ENCODE measurements around the gene GPR143.

GPR143 gene

GRCh38 chrX:9747644-9748043 is 18.0 kb downstream of the GPR143 start:
- Histone ChIP-seq H3K36me3 (ENCODE audit: control insufficient read depth in 1 of 2, insufficient read depth in 2 of 2, low read depth in 1 of 2, low read length in 2 of 2) (no peaks in the 10 kb centered on the region), H3K14ac (ENCODE audit: low read length in 2 of 2) (no peak overlapping the region), H3K23ac (ENCODE audit: low read length in 2 of 2) (no peak overlapping the region), H3K4me3 (ENCODE audit: insufficient read depth in 1 of 2, low read depth in 1 of 2, low read length in 2 of 2) (no peak overlapping the region), H3K4ac (ENCODE audit: low read depth in 1 of 2, low read length in 2 of 2) (no peak overlapping the region), H3K27me3 (ENCODE audit: control insufficient read depth in 1 of 2, insufficient read depth in 1 of 2, low read length in 2 of 2) (no peaks in the 10 kb centered on the region), H2BK15ac (ENCODE audit: low read depth, poor library complexity, severe bottlenecking) (no peak overlapping the region), H2BK120ac (ENCODE audit: low read depth, low read length) (no peak overlapping the region), H3K4me1 (ENCODE audit: control insufficient read depth, insufficient read depth, low read depth, low read length) (peaks cover 5% of the 10 kb centered on the region), H2BK12ac (ENCODE audit: low read length in 2 of 2) (no peak overlapping the region), H3K9ac (ENCODE audit: low read length) (no peak overlapping the region), H3K18ac (ENCODE audit: low read depth in 1 of 2, low read length in 2 of 2) (no peak overlapping the region), H4K8ac (ENCODE audit: low read length) (no peak overlapping the region), H2AFZ (ENCODE audit: low read depth, low read length) (no peak overlapping the region), H4K91ac (ENCODE audit: low read length) (no peak overlapping the region), H3K4me2 (ENCODE audit: low read length, poor library complexity, severe bottlenecking) (no peak overlapping the region), H3K79me1 (replicated peaks; ENCODE audit: low read length, poor library complexity, severe bottlenecking) (no peaks in the 10 kb centered on the region), H3K9me3 (ENCODE audit: control insufficient read depth, low read length) (no peaks in the 10 kb centered on the region), H3K27ac (ENCODE audit: low read length, poor library complexity, severe bottlenecking) (no peak overlapping the region), H2AK5ac (ENCODE audit: low read length, severe bottlenecking) (no peak overlapping the region), H2BK5ac (ENCODE audit: low read depth, low read length, poor library complexity, severe bottlenecking) (no peak overlapping the region)
- peak; percentile 34 for DNase-seq
- no CpG with 5 or more reads among the region's 4 CpGs for WGBS

- peaks cover 5% of the 10 kb centered on the region for H3K4me1 ChIP-seq (ENCODE audit: control insufficient read depth, insufficient read depth, low read depth, low read length)
- H2BK15ac ChIP-seq (ENCODE audit: low read depth, poor library complexity, severe bottlenecking) = no peak overlapping the region
- no peak overlapping the region for H3K23ac ChIP-seq (ENCODE audit: low read length in 2 of 2)
- H2AFZ ChIP-seq (ENCODE audit: low read depth, low read length) = no peak overlapping the region
- WGBS = 0% methylated on average over 1 of the region's 3 CpGs
- no peaks in the 10 kb centered on the region for H3K36me3 ChIP-seq (ENCODE audit: control insufficient read depth in 1 of 2, insufficient read depth in 2 of 2, low read depth in 1 of 2, low read length in 2 of 2)
- no peak overlapping the region for H4K8ac ChIP-seq (ENCODE audit: low read length)
- H3K18ac ChIP-seq (ENCODE audit: low read depth in 1 of 2, low read length in 2 of 2) = no peak overlapping the region
- H3K4me3 ChIP-seq (ENCODE audit: insufficient read depth in 1 of 2, low read depth in 1 of 2, low read length in 2 of 2) = no peak overlapping the region
- H3K9ac ChIP-seq (ENCODE audit: low read length) = no peak overlapping the region
- no peak overlapping the region for H2AK5ac ChIP-seq (ENCODE audit: low read length, severe bottlenecking)
- H3K27ac ChIP-seq (ENCODE audit: low read length, poor library complexity, severe bottlenecking) = peak overlapping the region; percentile 78
- H2BK5ac ChIP-seq (ENCODE audit: low read depth, low read length, poor library complexity, severe bottlenecking) = no peak overlapping the region
- no peak overlapping the region for H2BK120ac ChIP-seq (ENCODE audit: low read depth, low read length)
- peak overlapping the region; percentile 48 for H4K91ac ChIP-seq (ENCODE audit: low read length)
- H3K9me3 ChIP-seq (ENCODE audit: control insufficient read depth, low read length) = no peaks in the 10 kb centered on the region
- peak overlapping the region; percentile 38 to 52 for H2BK12ac ChIP-seq (ENCODE audit: low read length in 2 of 2)
- peak; percentile 91 for DNase-seq
- no peaks in the 10 kb centered on the region for H3K79me1 ChIP-seq (replicated peaks; ENCODE audit: low read length, poor library complexity, severe bottlenecking)
- H3K27me3 ChIP-seq (ENCODE audit: control insufficient read depth in 1 of 2, insufficient read depth in 1 of 2, low read length in 2 of 2) = no peaks in the 10 kb centered on the region
- H3K4ac ChIP-seq (ENCODE audit: low read depth in 1 of 2, low read length in 2 of 2) = peak overlapping the region in 1 of 2 experiments; percentile 5
- no peak overlapping the region for H3K4me2 ChIP-seq (ENCODE audit: low read length, poor library complexity, severe bottlenecking)
- H3K14ac ChIP-seq (ENCODE audit: low read length in 2 of 2) = no peak overlapping the region
Measured at GRCh38 chrX:9746148-9746888, 19.3 kb downstream of the GPR143 start.

DNA sequence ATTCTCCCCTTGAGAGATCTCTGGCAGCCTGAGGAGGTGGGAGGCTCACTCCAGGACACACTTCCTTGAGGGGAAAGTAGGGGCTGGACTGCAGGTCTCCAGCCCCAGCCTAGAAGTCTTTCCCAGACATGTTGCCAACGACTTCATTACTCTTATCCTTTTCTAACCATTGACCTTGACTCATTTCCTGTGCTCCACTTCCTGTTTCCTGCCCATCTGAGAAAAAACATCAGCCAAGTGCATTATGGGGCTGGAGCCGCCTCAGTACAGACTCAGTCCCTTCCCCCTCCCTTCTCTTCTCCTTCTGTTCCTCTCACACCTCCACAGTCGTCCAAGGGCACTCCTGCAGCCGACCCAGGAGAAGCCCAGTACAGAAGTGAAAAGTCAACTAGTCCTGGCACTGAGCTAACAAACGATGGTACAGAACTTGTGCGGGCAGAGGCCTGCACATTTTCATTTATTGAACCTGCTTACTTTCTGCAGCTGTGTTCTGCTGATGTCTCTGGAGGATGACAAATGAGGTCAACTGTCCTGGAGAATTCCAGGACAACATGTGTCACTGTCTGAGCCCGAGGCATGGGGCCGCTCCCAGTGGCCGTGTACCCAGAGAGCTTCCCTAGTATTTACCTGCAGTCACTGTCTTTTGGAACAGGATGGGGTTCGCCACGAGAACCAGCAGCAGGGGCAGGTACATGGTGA is 20.1 kb downstream of the GPR143 start:
- Histone ChIP-seq H4K91ac (ENCODE audit: low read length) (peak overlapping the region; percentile 48), H3K9ac (ENCODE audit: low read length) (no peak overlapping the region), H4K8ac (ENCODE audit: low read length) (peak overlapping the region; percentile 64), H3K27ac (ENCODE audit: low read length, poor library complexity, severe bottlenecking) (peak overlapping the region; percentile 57), H3K23ac (ENCODE audit: low read length in 2 of 2) (no peak overlapping the region), H2BK12ac (ENCODE audit: low read length in 2 of 2) (peak overlapping the region; percentile 38 to 72), H2AFZ (ENCODE audit: low read depth, low read length) (no peak overlapping the region), H3K4me3 (ENCODE audit: insufficient read depth in 1 of 2, low read depth in 1 of 2, low read length in 2 of 2) (no peak overlapping the region), H3K9me3 (ENCODE audit: control insufficient read depth, low read length) (no peaks in the 10 kb centered on the region), H3K36me3 (ENCODE audit: control insufficient read depth in 1 of 2, insufficient read depth in 2 of 2, low read depth in 1 of 2, low read length in 2 of 2) (no peaks in the 10 kb centered on the region), H2BK15ac (ENCODE audit: low read depth, poor library complexity, severe bottlenecking) (no peak overlapping the region), H3K4me2 (ENCODE audit: low read length, poor library complexity, severe bottlenecking) (no peak overlapping the region), H2AK5ac (ENCODE audit: low read length, severe bottlenecking) (no peak overlapping the region), H2BK120ac (ENCODE audit: low read depth, low read length) (peak overlapping the region; percentile 68), H3K27me3 (ENCODE audit: control insufficient read depth in 1 of 2, insufficient read depth in 1 of 2, low read length in 2 of 2) (no peaks in the 10 kb centered on the region), H3K4me1 (ENCODE audit: control insufficient read depth, insufficient read depth, low read depth, low read length) (peaks cover 5% of the 10 kb centered on the region), H3K4ac (ENCODE audit: low read depth in 1 of 2, low read length in 2 of 2) (peak overlapping the region in 1 of 2 experiments; percentile 61), H2BK5ac (ENCODE audit: low read depth, low read length, poor library complexity, severe bottlenecking) (no peak overlapping the region), H3K79me1 (replicated peaks; ENCODE audit: low read length, poor library complexity, severe bottlenecking) (no peaks in the 10 kb centered on the region), H3K14ac (ENCODE audit: low read length in 2 of 2) (no peak overlapping the region), H3K18ac (ENCODE audit: low read depth in 1 of 2, low read length in 2 of 2) (peak overlapping the region in 1 of 2 experiments; percentile 57)
- peak; percentile 80 for DNase-seq
- WGBS = 14% methylated on average over 11 of the region's 11 CpGs

- Histone ChIP-seq H3K18ac (ENCODE audit: low read depth in 1 of 2, low read length in 2 of 2) (no peak overlapping the region), H2AFZ (ENCODE audit: low read depth, low read length) (no peak overlapping the region), H3K4me1 (ENCODE audit: control insufficient read depth, insufficient read depth, low read depth, low read length) (no peaks in the 10 kb centered on the region), H3K36me3 (ENCODE audit: control insufficient read depth in 1 of 2, insufficient read depth in 2 of 2, low read depth in 1 of 2, low read length in 2 of 2) (no peaks in the 10 kb centered on the region), H3K9me3 (ENCODE audit: control insufficient read depth, low read length) (peaks cover 5% of the 10 kb centered on the region), H2BK120ac (ENCODE audit: low read depth, low read length) (no peak overlapping the region), H3K9ac (ENCODE audit: low read length) (no peak overlapping the region), H2AK5ac (ENCODE audit: low read length, severe bottlenecking) (no peak overlapping the region), H4K8ac (ENCODE audit: low read length) (no peak overlapping the region), H3K4me3 (ENCODE audit: insufficient read depth in 1 of 2, low read depth in 1 of 2, low read length in 2 of 2) (no peak overlapping the region), H2BK15ac (ENCODE audit: low read depth, poor library complexity, severe bottlenecking) (peak overlapping the region; percentile 82), H2BK5ac (ENCODE audit: low read depth, low read length, poor library complexity, severe bottlenecking) (no peak overlapping the region), H4K91ac (ENCODE audit: low read length) (no peak overlapping the region), H3K79me1 (replicated peaks; ENCODE audit: low read length, poor library complexity, severe bottlenecking) (no peaks in the 10 kb centered on the region), H3K27me3 (ENCODE audit: control insufficient read depth in 1 of 2, insufficient read depth in 1 of 2, low read length in 2 of 2) (peaks cover 0 to 6% of the 10 kb centered on the region in 2 experiments), H3K4me2 (ENCODE audit: low read length, poor library complexity, severe bottlenecking) (no peak overlapping the region), H3K23ac (ENCODE audit: low read length in 2 of 2) (no peak overlapping the region), H3K4ac (ENCODE audit: low read depth in 1 of 2, low read length in 2 of 2) (no peak overlapping the region), H2BK12ac (ENCODE audit: low read length in 2 of 2) (no peak overlapping the region), H3K27ac (ENCODE audit: low read length, poor library complexity, severe bottlenecking) (no peak overlapping the region), H3K14ac (ENCODE audit: low read length in 2 of 2) (no peak overlapping the region)
- no peak for DNase-seq
- WGBS = 92% methylated on average over 4 of the region's 5 CpGs
Measured at GRCh38 chrX:9739130-9739529, 26.5 kb downstream of the GPR143 start.

Measured in mesenchymal stem cell (in vitro differentiated cells and primary cell).